Type B pancreatic cell (in vitro differentiated cells): ENCODE measurements around the gene ZFPM1. TPM values are rescaled to one million over a fixed set of nuclear protein-coding genes. Genes with fewer than 3 reads are reported as not detected.

Source experiments
- DNase-seq: peaks from one replicate; pipeline ENCODE4 v3.0.0; 2021; ENCODE audit warnings: mixed read lengths; ENCODE audit not compliant: unreplicated experiment; ENCODE audit errors: extremely low spot score
- H3K27ac Mint-ChIP-seq: 2 replicates; pipeline ENCODE4 v1.8.0; 2021; ENCODE audit warnings: mild to moderate bottlenecking, mixed read lengths
- H3K27me3 Mint-ChIP-seq: 2 replicates; pipeline ENCODE4 v1.8.0; 2021; ENCODE audit warnings: mixed read lengths
- H3K36me3 Mint-ChIP-seq: 2 replicates; pipeline ENCODE4 v1.8.0; 2021; ENCODE audit warnings: mixed read lengths
- H3K4me1 Mint-ChIP-seq: one replicate; pipeline ENCODE4 v1.8.0; 2021; ENCODE audit warnings: mixed read lengths; ENCODE audit not compliant: unreplicated experiment
- H3K4me3 Mint-ChIP-seq: 2 replicates; pipeline ENCODE4 v1.8.0; 2021; ENCODE audit warnings: mild to moderate bottlenecking, mixed read lengths
- H3K9me3 Mint-ChIP-seq: 2 replicates; pipeline ENCODE4 v1.8.0; 2021; ENCODE audit warnings: mixed read lengths
- CTCF ChIP-seq: fragments of 200-600 bp; sonication (generic); conservative IDR thresholded peaks from 2 replicates; pipeline ENCODE4 v1.5.0; 2021; ENCODE audit warnings: antibody characterized with exemption, mild to moderate bottlenecking
- total RNA-seq: library from RNA; stranded (reverse); gene quantifications from 2 replicates; pipeline ENCODE4 v1.2.1, GENCODE V29; 2021; ENCODE audit warnings: low replicate concordance

The ZFPM1 gene
- total RNA-seq, 1 donor from 2014 or later: 24.0 TPM

GRCh38 chr16:88489163-88489741 is 36.2 kb downstream of the ZFPM1 start:
- no peak for TF ChIP-seq CTCF
- Mint-ChIP-seq H3K36me3 (no peaks in the 10 kb centered on the region), H3K27ac (no peak overlapping the region), H3K4me3 (no peak overlapping the region), H3K4me1 (peaks cover 4% of the 10 kb centered on the region), H3K27me3 (no peaks in the 10 kb centered on the region), H3K9me3 (no peaks in the 10 kb centered on the region)
- no peak for DNase-seq

GRCh38 chr16:88491001-88491559 is 38.0 kb downstream of the ZFPM1 start:
- Mint-ChIP-seq H3K27me3 (no peaks in the 10 kb centered on the region), H3K4me1 (peaks cover 4% of the 10 kb centered on the region), H3K4me3 (no peak overlapping the region), H3K9me3 (no peaks in the 10 kb centered on the region), H3K36me3 (no peaks in the 10 kb centered on the region), H3K27ac (no peak overlapping the region)
- DNase-seq: no peak
- TF ChIP-seq CTCF: no peak

- no peak overlapping the region for H3K27ac Mint-ChIP-seq
Measured at GRCh38 chr16:88491560-88492310, 38.7 kb downstream of the ZFPM1 start.

GRCh38 chr16:88493879-88494278 is 40.8 kb downstream of the ZFPM1 start:
- no peak for DNase-seq
- Mint-ChIP-seq H3K27ac (no peak overlapping the region), H3K27me3 (no peaks in the 10 kb centered on the region), H3K36me3 (no peaks in the 10 kb centered on the region), H3K9me3 (no peaks in the 10 kb centered on the region), H3K4me3 (no peak overlapping the region), H3K4me1 (no peaks in the 10 kb centered on the region)
- no peak for TF ChIP-seq CTCF

More at GRCh38 chr16:88491560-88492310, 38.7 kb downstream of the ZFPM1 start:
- Mint-ChIP-seq H3K4me1 (peaks cover 4% of the 10 kb centered on the region), H3K9me3 (no peaks in the 10 kb centered on the region), H3K36me3 (no peaks in the 10 kb centered on the region), H3K4me3 (no peak overlapping the region), H3K27me3 (no peaks in the 10 kb centered on the region)
- TF ChIP-seq CTCF: no peak
- no peak for DNase-seq

GRCh38 chr16:88494335-88495154 is 41.5 kb downstream of the ZFPM1 start:
- Mint-ChIP-seq H3K9me3 (no peaks in the 10 kb centered on the region), H3K4me3 (no peak overlapping the region), H3K27me3 (no peaks in the 10 kb centered on the region), H3K4me1 (no peaks in the 10 kb centered on the region), H3K36me3 (no peaks in the 10 kb centered on the region), H3K27ac (no peak overlapping the region)
- no peak for TF ChIP-seq CTCF
- DNase-seq: no peak
